HG03159 (cell line): ENCODE measurements around the gene RPS15A.
"Not testable (repeated sequence)": the region's sequence is repeated elsewhere in the genome, so short reads cannot be mapped to it uniquely, and the experiment has no call there.

Experiments used
- ATAC-seq: cut with Tn5 transposase; IDR thresholded peaks from one replicate; pipeline ENCODE4 v1.9.1; 2021; ENCODE audit warnings: mild to moderate bottlenecking, moderate library complexity; ENCODE audit not compliant: unreplicated experiment

RPS15A gene

GRCh38 chr16:18757960-18758660 lies 32.0 kb downstream of the RPS15A start:
- ATAC-seq = not testable (repeated sequence)

- not testable (repeated sequence) for ATAC-seq
Observed at GRCh38 chr16:18756639-18757038, 33.5 kb downstream of the RPS15A start.

GRCh38 chr16:18742870-18743269 lies 47.3 kb downstream of the RPS15A start:
- not testable (repeated sequence) for ATAC-seq

GRCh38 chr16:18740027-18740426 lies 50.1 kb downstream of the RPS15A start:
- ATAC-seq = not testable (repeated sequence)

GRCh38 chr16:18738768-18739167 lies 51.4 kb downstream of the RPS15A start:
- not testable (repeated sequence) for ATAC-seq

- not testable (repeated sequence) for ATAC-seq
Observed at GRCh38 chr16:18734279-18734678, 55.9 kb downstream of the RPS15A start.
